Neural cell (in vitro differentiated cells): ENCODE measurements around the gene RAB3C.

Experiments
- EP300 ChIP-seq: fragments of 450-650 bp; conservative IDR thresholded peaks from 2 replicates; pipeline ENCODE4 v1.6.1; 2014; ENCODE audit warnings: antibody characterized with exemption, mild to moderate bottlenecking, moderate library complexity; ENCODE audit not compliant: poor library complexity, severe bottlenecking
- POLR2AphosphoS5 ChIP-seq: IDR thresholded peaks from 2 replicates; pipeline ENCODE4 v1.6.1; 2012
- TAF1 ChIP-seq: IDR thresholded peaks from 2 replicates; pipeline ENCODE4 v1.6.1; 2012; ENCODE audit warnings: low read depth
- TF ChIP-seq, protein P1 (sequence below): IDR thresholded peaks from 2 replicates; pipeline ENCODE4 v1.6.1; 2012; ENCODE audit warnings: borderline replicate concordance

DNA sequence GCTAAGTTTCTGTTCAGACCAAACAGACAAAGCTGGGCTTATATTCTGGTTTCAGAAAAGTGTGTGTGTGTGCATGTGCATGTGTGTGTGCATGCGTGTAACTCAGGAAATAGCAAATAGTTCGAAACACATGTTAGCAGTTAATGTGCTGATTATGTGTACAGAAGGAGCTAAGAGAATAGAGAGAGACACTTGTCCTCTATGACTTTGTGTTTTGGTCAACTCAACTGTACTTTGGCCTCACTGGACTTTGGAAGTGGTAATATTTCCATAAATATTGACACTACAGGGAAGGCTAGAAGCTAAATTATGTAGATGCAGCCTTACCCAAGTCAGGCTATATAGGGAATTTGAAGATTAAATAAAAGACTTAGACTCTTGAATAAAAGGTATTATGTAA lies 155.5 kb downstream of the RAB3C start:
- TF ChIP-seq POLR2AphosphoS5 (no peak), EP300 (no peak), TAF1 (no peak)
- TF ChIP-seq, protein P1, sequence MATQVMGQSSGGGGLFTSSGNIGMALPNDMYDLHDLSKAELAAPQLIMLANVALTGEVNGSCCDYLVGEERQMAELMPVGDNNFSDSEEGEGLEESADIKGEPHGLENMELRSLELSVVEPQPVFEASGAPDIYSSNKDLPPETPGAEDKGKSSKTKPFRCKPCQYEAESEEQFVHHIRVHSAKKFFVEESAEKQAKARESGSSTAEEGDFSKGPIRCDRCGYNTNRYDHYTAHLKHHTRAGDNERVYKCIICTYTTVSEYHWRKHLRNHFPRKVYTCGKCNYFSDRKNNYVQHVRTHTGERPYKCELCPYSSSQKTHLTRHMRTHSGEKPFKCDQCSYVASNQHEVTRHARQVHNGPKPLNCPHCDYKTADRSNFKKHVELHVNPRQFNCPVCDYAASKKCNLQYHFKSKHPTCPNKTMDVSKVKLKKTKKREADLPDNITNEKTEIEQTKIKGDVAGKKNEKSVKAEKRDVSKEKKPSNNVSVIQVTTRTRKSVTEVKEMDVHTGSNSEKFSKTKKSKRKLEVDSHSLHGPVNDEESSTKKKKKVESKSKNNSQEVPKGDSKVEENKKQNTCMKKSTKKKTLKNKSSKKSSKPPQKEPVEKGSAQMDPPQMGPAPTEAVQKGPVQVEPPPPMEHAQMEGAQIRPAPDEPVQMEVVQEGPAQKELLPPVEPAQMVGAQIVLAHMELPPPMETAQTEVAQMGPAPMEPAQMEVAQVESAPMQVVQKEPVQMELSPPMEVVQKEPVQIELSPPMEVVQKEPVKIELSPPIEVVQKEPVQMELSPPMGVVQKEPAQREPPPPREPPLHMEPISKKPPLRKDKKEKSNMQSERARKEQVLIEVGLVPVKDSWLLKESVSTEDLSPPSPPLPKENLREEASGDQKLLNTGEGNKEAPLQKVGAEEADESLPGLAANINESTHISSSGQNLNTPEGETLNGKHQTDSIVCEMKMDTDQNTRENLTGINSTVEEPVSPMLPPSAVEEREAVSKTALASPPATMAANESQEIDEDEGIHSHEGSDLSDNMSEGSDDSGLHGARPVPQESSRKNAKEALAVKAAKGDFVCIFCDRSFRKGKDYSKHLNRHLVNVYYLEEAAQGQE, result no peak
